GM19099 (cell line): ENCODE data around the gene PML.

Experiments
- POLR2A ChIP-seq: IDR thresholded peaks from 3 replicates; pipeline ENCODE4 v1.6.1; 2011; ENCODE audit warnings: low read depth; ENCODE audit not compliant: insufficient read length; ENCODE audit errors: extremely low read depth

The PML gene

DNA sequence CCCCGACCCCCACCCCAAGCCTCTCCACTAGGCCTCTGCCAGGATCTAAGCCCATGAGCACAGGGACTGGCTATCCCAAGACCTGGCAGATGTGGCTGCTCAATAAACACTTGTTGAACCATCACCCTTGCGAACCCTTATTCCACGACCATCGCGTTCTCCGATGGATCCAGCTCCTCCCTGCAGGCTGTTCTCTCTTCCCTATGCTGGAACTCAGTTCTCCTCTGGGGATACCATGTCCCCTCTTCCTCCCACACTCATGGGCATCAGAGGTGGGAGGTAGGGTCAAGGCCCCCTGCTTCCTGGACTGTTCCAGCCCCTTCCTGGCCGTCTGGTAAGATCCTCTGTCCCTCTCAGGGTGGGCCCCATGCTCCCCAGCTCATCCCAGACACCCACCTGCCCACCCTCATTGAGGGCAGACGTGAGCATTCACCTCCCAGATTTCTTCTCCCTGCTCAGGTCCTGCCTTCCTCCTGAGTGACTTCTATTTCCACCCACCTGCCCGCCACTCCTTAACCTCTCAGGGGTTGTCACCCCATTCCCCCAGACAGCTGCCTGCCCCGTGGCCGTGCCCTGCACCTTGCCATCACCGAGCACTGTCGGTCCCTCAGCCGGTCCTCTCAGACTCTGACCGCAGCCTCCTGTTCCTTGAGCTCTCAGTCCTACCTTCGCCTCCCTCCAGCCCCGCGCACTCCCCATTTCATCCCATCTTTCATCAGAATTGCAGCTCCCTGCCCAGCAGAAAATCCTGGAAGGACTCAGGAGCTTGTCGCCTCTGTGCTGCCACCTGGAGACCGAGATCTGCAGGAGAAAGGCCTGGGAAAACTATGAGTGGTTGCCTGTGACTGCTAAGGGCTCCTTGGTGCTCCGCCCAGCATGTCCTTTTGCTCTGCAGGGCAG, 42.0 kb downstream of the PML start:
- TF ChIP-seq POLR2A = no peak

DNA sequence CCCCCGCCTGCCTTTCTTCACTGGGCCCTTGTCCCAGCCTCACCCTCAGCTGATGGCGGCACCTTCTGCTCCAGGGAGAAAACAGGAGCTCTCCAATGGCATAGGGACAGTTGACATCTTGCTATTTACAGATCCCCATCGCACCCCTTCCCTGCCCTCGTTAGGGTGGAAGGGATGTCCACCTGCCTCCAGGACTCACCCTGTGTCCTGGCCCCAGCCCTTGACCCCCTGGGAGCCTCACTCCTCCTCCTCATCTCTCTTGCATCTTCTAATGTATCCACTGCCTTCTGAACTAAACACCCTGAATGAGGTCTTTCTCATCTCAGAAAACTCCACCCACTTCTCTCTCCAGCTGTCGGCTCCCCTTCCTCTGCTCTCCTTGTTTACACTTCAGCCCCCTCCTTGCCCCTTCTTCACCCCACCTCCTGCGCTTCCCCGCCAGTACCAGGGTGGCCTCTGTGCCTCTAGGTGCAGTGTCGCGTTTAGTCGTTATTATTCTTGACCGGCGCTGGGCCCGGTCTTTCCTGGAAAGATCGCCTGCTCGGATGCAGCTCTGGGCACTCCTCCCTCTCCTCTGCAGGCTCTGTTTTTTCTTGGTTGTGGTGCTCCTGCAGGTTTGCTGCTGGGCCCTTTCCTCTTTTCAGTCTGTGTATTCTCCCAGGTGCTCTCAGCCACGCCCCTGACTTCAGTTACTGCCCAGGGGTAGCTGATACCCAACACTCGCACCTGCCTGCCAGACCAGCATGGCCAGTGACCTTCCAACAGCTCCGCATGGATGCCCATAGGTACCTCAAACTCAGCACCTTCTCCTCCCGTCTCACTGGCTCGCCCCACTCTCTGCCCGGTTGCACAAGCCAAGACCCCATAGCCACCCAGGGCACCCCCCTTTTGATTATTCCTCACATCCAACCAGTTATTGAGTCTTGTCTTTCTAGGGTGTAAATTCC, 42.9 kb downstream of the PML start:
- TF ChIP-seq POLR2A = no peak

GRCh38 chr15:74038707-74039655, 44.5 kb downstream of the PML start:
- TF ChIP-seq POLR2A = no peak

- TF ChIP-seq POLR2A = no peak
Observed at GRCh38 chr15:74039656-74040010, 45.1 kb downstream of the PML start.

GRCh38 chr15:74040109-74040850, 45.8 kb downstream of the PML start:
- no peak for TF ChIP-seq POLR2A

- TF ChIP-seq POLR2A = no peak
Observed at GRCh38 chr15:74041311-74041756, 46.8 kb downstream of the PML start.

GRCh38 chr15:74041777-74042435, 47.4 kb downstream of the PML start:
- TF ChIP-seq POLR2A = no peak

DNA sequence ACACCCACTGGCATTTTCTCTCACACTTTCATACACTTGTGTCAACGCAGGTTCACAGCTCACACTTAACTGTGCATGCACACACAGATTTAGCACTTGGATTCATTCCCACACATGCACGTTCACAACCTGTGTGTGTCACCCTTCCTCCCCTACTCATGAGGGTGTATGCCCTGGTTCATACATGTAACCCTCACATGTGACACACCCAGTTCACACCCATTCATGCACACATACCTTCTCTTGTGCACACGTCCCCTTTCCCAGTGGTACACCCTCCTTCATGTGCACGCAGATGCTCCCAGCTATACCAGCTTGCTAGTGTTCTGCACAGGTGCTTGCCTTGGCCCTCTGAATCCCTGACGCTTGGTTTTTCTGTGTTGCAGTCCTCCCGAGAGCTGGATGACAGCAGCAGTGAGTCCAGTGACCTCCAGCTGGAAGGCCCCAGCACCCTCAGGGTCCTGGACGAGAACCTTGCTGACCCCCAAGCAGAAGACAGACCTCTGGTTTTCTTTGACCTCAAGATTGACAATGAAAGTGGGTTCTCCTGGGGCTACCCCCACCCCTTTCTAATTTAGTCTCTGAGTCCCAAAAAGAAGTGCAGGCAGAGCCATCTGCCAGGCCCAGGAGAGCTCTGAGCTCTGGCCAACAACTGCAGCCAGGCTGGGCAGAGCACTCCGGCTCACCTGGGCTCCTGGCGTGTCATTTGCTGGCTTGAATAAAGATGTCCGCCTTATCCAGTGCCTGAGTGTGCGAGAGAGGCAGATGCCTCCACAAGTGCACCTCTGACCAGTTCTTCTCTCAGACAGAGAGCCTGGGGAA, 48.3 kb downstream of the PML start:
- TF ChIP-seq POLR2A = no peak

GRCh38 chr15:74043425-74044266, 49.1 kb downstream of the PML start:
- TF ChIP-seq POLR2A = no peak

GRCh38 chr15:74044267-74045110, 50.0 kb downstream of the PML start:
- no peak for TF ChIP-seq POLR2A

DNA sequence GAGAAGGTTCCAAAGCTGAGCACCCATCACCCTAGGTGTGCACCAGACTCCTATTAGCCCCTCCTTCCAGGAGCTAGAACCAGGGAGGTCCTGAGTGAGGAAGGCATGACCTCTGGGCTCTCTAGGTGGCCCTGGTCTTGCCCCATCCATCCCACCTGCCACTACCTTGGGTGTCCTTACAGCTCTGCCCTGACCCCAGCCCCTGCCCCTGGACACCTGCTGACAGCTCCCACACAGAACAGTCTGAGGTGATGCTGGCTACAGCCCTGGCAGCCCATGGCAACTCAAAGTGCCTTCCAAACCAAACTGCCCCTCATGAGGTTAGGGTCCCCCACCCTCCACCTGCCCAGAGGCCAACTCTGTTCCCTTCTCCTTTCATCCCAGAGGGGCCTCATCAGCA, 50.7 kb downstream of the PML start:
- TF ChIP-seq POLR2A = no peak

- no peak for TF ChIP-seq POLR2A
Observed at GRCh38 chr15:74045636-74046274, 51.2 kb downstream of the PML start.
